GM18909 (cell line): ENCODE measurements around the gene TSSK3.

Experiments used
- ATAC-seq: cut with Tn5 transposase; IDR thresholded peaks from one replicate; pipeline ENCODE4 v1.9.1; 2021; ENCODE audit warnings: mild to moderate bottlenecking; ENCODE audit not compliant: unreplicated experiment, poor library complexity

TSSK3 gene

GRCh38 chr1:32362474-32363313, at the start of gene TSSK3, which contains the start of gene FAM229A:
TSS of gene TSSK3 (plus strand) at chr1:32362539. CDS start at chr1:32362702, 163 bp downstream.
TSS of gene FAM229A (minus strand) at chr1:32362485. CDS start at chr1:32362091, 394 bp downstream.
- ATAC-seq = no peak

- no peak for ATAC-seq
Observed at GRCh38 chr1:32316903-32317277, 45.4 kb upstream of the TSSK3 start.

GRCh38 chr1:32318127-32318869, 44.0 kb upstream of the TSSK3 start:
- ATAC-seq = no peak

GRCh38 chr1:32321712-32322291, 40.5 kb upstream of the TSSK3 start:
- no peak for ATAC-seq

GRCh38 chr1:32327204-32327603, 35.1 kb upstream of the TSSK3 start:
- ATAC-seq = no peak

- no peak for ATAC-seq
Observed at GRCh38 chr1:32329931-32330466, 32.3 kb upstream of the TSSK3 start.

GRCh38 chr1:32330558-32331151, 31.7 kb upstream of the TSSK3 start:
- ATAC-seq = no peak

- no peak for ATAC-seq
Observed at GRCh38 chr1:32331549-32331948, 30.8 kb upstream of the TSSK3 start.

- no peak for ATAC-seq
Observed at GRCh38 chr1:32332290-32333079, 29.9 kb upstream of the TSSK3 start.

- no peak for ATAC-seq
Observed at GRCh38 chr1:32333251-32333963, 28.9 kb upstream of the TSSK3 start.

- ATAC-seq = no peak
Observed at GRCh38 chr1:32334274-32334861, 28.0 kb upstream of the TSSK3 start.

GRCh38 chr1:32334864-32335534, 27.3 kb upstream of the TSSK3 start:
- peak; percentile 25 for ATAC-seq

GRCh38 chr1:32335535-32335789, 26.9 kb upstream of the TSSK3 start:
- ATAC-seq = peak; percentile 3

- ATAC-seq = peak; percentile 46
Observed at GRCh38 chr1:32335790-32336590, 26.3 kb upstream of the TSSK3 start, which contains the start of gene MARCKSL1. TSS of gene MARCKSL1 (minus strand) at chr1:32336233. CDS start at chr1:32336033, 200 bp downstream.

GRCh38 chr1:32336591-32336932, 25.8 kb upstream of the TSSK3 start:
- ATAC-seq = no peak

GRCh38 chr1:32336963-32337675, 25.2 kb upstream of the TSSK3 start:
- ATAC-seq = no peak
